ENCODE results near the gene LHFPL3.

- TF ChIP-seq, protein P1, sequence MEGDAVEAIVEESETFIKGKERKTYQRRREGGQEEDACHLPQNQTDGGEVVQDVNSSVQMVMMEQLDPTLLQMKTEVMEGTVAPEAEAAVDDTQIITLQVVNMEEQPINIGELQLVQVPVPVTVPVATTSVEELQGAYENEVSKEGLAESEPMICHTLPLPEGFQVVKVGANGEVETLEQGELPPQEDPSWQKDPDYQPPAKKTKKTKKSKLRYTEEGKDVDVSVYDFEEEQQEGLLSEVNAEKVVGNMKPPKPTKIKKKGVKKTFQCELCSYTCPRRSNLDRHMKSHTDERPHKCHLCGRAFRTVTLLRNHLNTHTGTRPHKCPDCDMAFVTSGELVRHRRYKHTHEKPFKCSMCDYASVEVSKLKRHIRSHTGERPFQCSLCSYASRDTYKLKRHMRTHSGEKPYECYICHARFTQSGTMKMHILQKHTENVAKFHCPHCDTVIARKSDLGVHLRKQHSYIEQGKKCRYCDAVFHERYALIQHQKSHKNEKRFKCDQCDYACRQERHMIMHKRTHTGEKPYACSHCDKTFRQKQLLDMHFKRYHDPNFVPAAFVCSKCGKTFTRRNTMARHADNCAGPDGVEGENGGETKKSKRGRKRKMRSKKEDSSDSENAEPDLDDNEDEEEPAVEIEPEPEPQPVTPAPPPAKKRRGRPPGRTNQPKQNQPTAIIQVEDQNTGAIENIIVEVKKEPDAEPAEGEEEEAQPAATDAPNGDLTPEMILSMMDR (conservative IDR thresholded peaks at IDR 0.05; ENCODE audit: low read depth, low read length) = no peak
- TF ChIP-seq EZH2 (IDR thresholded peaks at IDR 0.05; ENCODE audit: borderline replicate concordance, low read depth, low read length, poor library complexity, severe bottlenecking) = no peak
Observed at GRCh38 chr7:104839842-104840241, 511.4 kb downstream of the LHFPL3 start.

Measured in A673 (cell line).